GM10847 (cell line): Measurements from ENCODE around the gene PCDH9.

ENCODE experiments used
- POLR2A ChIP-seq: IDR thresholded peaks from 2 replicates; pipeline ENCODE4 v1.6.1; 2011; ENCODE audit not compliant: insufficient read length; ENCODE audit errors: extremely low read depth

The PCDH9 gene

DNA sequence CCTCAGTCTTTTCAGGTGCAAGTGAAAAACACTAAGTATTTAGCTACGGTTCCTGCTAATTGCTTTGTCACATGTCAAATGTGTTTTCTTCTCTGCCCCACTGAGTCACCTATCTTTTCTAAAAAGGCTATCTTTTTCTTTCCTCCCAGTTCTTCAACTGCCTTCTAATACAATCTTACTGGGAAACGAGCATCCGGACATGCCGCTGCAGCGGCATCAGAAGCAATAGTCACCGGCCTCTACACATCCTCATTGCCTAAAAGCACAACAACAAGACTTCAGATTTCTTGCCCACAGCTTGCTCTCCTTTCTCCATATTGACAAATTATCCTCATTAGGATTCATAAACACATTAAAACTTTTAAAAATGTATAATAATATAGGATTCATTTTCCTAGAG, 1.2 kb downstream of the PCDH9 start:
- no peak for TF ChIP-seq POLR2A

- TF ChIP-seq POLR2A, result no peak
Measured at GRCh38 chr13:67228031-67228430, 2.1 kb downstream of the PCDH9 start.

- TF ChIP-seq POLR2A, result no peak
Measured at GRCh38 chr13:67227131-67227983, 2.8 kb downstream of the PCDH9 start.

DNA sequence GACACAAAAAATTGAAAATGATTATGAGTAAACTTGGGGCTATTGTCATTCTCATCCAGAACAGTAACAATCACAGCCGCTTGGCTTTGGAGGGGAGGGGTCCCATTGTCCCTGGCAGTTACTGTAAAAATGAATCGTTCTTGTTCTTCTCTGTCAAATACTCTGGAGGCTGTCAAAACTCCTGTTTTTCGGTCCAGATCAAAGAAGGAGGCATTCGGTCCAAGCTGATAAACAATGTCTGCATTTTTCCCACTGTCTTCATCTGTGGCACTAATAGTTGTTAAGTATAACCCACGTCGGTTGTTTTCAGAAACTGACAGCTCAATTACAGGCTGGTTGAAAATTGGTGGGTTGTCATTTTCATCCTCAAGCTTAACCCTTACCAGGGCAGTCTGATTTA, 3.4 kb downstream of the PCDH9 start:
- no peak for TF ChIP-seq POLR2A

DNA sequence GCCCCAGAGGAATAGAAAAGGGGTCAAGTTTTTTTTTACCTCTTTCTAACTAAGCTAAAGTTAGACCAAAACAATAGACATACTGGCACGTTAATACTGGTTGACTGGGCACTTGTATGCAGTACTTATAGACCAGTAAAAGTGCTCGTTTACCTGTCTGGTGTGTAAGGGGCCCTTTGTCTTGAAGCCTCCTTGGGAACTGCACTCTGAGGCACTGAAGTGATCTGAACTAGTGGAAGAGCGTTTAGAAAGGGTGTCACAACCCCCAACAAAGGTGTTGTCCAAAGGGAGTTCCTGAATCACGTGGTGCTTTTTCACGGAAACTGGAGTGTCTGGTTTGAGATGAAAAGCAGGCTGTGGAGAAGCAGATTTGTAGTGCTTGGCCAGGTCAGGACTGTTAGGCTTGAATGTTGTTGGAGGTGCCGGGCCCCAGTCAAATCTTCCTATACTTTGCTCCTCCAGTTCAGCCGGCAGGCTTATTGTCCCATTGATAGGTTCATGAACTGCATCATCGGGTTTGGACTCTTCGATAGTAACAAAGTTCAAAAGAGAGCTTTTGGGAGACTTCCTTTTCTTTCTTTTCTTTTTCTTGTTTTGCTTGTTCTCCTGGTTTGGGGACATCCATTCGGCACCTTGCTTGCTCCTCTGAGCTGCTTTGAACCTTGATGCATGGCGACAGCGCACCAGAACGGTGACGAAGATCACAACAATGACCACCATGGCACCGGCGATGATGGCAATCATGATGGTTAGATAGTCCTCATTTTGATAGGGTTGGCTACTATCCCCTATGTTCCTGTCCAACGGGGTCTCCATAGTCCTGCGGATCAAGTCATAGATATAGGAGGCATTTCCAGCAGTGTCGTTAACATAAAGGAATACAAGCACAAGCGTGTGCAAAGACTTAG, 4.6 kb downstream of the PCDH9 start:
- TF ChIP-seq POLR2A, result no peak

DNA sequence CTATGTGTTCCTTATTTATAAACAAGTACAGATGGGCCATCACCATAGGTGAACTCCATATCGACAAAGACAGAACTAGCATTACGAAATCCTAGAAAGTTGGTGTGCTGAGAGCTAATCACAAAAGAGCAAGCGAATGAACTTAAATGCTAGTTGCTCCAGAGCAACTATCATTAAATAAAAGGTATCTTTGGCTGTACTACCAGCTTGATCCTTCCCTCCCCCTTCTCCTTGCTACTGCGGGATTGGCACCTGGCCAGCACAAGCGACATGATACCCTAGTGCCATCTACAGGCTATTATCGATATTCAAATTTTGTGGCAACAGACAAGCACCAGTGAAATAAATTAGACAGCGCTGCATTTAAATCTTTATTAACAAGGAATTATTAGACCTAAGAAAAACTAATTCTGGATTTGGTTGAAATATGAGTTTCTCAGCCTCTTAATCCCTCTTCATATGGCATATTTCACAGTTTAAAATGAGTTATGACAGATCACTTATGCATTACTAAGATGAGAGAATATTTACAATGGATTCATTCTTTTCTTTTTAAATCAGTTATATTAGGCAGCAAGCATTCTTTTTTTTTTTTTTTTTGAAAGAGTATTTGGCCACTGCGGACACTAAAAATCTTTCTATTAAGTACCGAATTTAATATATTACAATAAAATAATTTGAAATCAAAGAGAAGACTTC, 5.8 kb downstream of the PCDH9 start:
- TF ChIP-seq POLR2A, result no peak

DNA sequence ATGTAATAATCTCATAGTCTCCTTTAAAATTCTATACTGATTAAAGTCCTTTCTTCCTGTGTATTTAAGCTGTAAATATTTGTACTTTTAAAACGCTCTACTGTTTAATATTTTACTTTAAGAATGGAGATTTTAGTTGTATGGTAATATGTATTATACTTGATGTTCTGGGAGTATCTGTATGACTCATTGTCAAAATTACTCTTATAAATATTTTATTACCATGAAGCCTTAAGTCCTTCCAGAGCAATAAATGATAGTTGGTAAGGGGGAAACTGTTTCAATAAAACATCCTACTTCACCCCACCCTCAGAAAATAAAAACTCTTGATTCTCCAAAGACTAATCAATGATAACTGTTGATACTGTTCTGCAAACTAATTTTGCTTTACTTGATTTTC, 6.4 kb downstream of the PCDH9 start:
- no peak for TF ChIP-seq POLR2A

DNA sequence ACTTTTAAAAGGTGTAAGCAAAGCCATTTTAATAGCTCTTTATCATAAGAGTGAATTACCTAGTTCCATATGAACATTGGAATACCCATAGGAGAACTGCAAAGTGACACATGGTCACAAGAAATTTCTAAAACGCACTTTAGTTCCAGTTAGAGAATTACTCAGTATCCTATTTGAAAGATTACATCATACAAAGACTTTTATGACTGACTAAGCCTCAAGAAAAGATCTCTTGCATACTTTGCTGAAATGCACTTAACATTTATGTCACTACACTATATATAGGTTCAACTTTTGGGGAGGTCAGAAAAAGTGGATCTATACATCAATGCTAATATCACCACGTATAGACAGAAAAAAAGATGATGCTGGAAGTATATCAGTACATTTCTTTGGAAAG, 7.1 kb downstream of the PCDH9 start:
- TF ChIP-seq POLR2A, result no peak

DNA sequence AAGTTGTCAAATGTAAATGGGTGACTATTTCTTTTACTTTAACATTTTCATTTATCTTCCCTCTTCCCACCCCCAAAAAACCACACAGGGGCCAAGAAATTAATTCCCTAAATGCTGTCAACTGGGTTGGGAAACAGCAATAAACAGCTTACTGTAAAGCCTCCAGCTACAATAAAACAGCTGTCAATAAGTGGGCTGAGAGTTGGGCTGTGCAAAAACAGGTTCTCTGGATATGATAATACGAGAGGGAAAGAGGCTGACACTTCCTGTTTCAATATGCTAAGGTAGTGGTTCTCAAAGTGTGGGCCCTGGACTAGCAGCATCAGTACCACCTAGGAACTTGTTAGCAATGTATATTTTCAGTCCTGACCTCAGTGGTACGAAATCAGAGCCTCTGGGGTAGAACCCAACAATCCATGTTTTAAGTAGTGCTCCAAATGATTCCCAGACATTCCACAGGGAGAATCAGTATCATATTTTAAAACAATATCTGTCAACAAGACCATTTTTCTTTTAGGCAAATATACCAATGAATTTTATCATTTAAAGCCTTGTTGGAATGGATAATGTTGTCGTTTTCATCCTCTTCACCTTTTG, 8.4 kb downstream of the PCDH9 start:
- no peak for TF ChIP-seq POLR2A

DNA sequence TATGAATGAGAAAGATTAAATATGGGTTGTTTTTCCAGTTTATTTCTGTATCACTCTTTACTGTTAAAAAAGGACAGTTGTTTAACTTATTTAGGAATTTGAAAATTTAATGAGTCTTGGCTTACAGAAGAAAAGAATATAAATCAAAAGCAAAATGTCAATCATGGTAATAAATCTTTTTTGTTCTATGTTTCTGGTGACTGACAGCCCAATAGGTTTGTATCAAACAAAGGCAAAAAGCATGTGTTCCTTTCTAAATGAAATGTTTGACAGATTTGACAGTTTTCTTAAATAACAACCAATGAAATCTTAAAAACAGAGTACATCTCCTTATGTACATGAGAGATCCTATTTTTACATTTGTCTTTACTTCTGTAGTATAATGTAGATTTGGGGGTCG, 11.0 kb downstream of the PCDH9 start:
- no peak for TF ChIP-seq POLR2A

GRCh38 chr13:67217880-67218279, 12.3 kb downstream of the PCDH9 start:
- no peak for TF ChIP-seq POLR2A

- no peak for TF ChIP-seq POLR2A
Measured at GRCh38 chr13:67216864-67217263, 13.3 kb downstream of the PCDH9 start.

DNA sequence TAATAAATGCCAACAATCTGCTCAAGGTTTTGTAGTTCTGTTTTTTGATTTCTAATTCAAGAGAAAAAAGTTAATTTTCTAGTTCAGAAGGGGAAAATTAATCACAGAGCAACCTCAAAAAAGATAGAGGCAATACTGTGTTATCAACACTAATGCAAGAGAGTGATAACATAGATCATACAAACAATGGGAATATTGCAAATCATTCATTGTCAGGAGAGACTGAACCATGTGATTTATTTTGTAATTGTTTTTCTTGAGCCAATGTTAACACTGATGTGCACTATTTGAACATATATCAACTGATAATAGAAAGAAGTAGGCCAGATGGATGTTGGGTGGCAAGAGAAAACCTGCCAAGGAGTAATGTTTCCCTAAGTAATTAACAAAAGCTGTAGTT, 19.9 kb downstream of the PCDH9 start:
- TF ChIP-seq POLR2A, result no peak

DNA sequence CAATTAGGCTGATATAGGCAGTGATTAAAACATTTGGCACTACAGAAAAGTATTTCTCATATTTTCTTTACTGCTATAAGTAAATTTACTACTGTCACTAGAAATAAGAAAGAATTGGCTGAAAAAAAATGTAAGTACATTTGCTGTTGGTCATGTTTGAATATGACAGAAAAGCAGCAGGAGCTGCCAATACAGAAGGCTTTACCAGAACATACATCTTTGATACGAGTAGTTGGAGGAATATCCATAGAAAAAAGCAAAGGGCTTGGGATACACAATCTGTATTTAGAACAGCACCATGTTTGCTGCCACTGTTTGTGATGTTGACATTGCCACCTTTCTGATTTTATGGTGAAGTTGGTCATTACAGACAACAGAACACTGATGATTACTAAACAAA, 21.6 kb downstream of the PCDH9 start:
- no peak for TF ChIP-seq POLR2A

DNA sequence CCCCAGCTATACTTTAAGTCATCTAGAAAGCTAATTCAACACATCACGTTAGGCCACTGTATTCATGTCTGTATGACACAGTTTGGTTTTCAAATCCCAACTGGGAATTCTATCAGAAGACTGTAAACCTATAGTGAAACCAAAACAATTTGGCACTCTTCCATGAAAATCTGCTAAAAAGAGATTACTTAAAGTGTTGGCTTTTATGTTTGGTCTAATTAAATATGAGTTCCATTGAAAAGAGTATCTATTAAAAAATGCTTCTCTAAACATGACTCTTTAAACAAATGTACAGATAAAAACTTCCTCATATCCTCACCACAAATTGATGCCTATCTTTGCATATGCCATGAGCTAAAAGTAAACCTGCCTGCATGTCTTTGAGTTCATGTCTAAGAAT, 25.4 kb downstream of the PCDH9 start:
- TF ChIP-seq POLR2A, result no peak
